HCT116 (cell line): ENCODE data around the gene PRRT2. TPM values are rescaled to one million over a fixed set of nuclear protein-coding genes. Genes with fewer than 3 reads are reported as not detected.

Source experiments
- ATAC-seq: fragments of 200-7000 bp; cut with Tn5 transposase; 2 replicates; pipeline ENCODE4 v1.9.1; 2020; ENCODE audit warnings: mild to moderate bottlenecking, moderate library complexity
- BruUV-seq: library from RNA; stranded (reverse); fragments of 400-500 nt; replicated peaks from 2 replicates; lab custom pipeline; 2021; lab: Mats Ljungman, UMichigan
- CTCF ChIA-PET: fragments of 300-600 bp; sonication (Branson Sonifier 250); formaldehyde crosslinking; loops from one replicate; lab custom pipeline; 2021; ENCODE audit warnings: antibody characterized with exemption; lab: Charles Lee
- POLR2A ChIA-PET: fragments of 300-600, 350-600 bp; sonication (Branson Sonifier 250); formaldehyde crosslinking; loops from one replicate; lab custom pipeline; 2021; ENCODE audit warnings: antibody characterized with exemption; lab: Charles Lee
- RAD21 ChIA-PET, 2 experiments: fragments of 300-600 bp; sonication (Branson Sonifier 250); formaldehyde crosslinking; loops; one replicate each; lab custom pipeline; 2023; ENCODE audit warnings: low total read pairs in 2 of 2; ENCODE audit not compliant: uncharacterized antibody in 2 of 2, unreplicated experiment in 2 of 2, low non-redundant PET in 1 of 2; lab: Charles Lee
- DNase-seq: peaks from one replicate; pipeline ENCODE4 v3.0.0-alpha.2; 2010; ENCODE audit warnings: low read depth, low spot score
- H2AFZ ChIP-seq: fragments of 200-600 bp; shearing (Covaris generic), sonication (generic); 2 replicates; pipeline ENCODE4 v1.6.1; 2017; ENCODE audit warnings: low read depth, mixed run types, mixed read lengths, antibody characterized with exemption, low read length; ENCODE audit not compliant: poor library complexity, severe bottlenecking
- H3K27ac ChIP-seq: 2 replicates; pipeline ENCODE4 v1.5.1; 2012; ENCODE audit warnings: low read depth, low read length
- H3K27me3 ChIP-seq: fragments of 200-600 bp; sonication (generic); 2 replicates; pipeline ENCODE4 v1.6.1; 2016; ENCODE audit warnings: mixed run types, low read length, mixed read lengths; ENCODE audit not compliant: insufficient read depth
- H3K36me3 ChIP-seq, 2 experiments: fragments of 200-500 bp in 1 of 2; fragments of 200-600 bp in 1 of 2; sonication (Bioruptor generic) in 1 of 2; sonication (generic) in 1 of 2; 2 replicates each; pipeline versions ENCODE4 v1.5.1 to v1.6.1; 2014 to 2016; ENCODE audit warnings: low read length in 2 of 2, inconsistent platforms in 1 of 2, mixed read lengths in 1 of 2, mixed run types in 1 of 2; ENCODE audit not compliant: insufficient read depth in 2 of 2, control insufficient read depth in 1 of 2
- H3K4me1 ChIP-seq, 2 experiments: fragments of 200-600 bp in 1 of 2; sonication (generic) in 1 of 2; 2 replicates each; pipeline versions ENCODE4 v1.5.1 to v1.6.1; 2012 to 2017; ENCODE audit warnings: low read length in 2 of 2, inconsistent platforms in 1 of 2, mild to moderate bottlenecking in 1 of 2, mixed read lengths in 1 of 2, mixed run types in 1 of 2, moderate library complexity in 1 of 2; ENCODE audit not compliant: insufficient read depth in 2 of 2, control insufficient read depth in 1 of 2
- H3K4me2 ChIP-seq: fragments of 200-600 bp; sonication (generic); 2 replicates; pipeline ENCODE4 v1.6.1; 2017; ENCODE audit warnings: mixed run types, low read length, mixed read lengths
- H3K4me3 ChIP-seq, 2 experiments: fragments of 200-600 bp in 1 of 2; sonication (generic) in 1 of 2; replicated peaks in 1 of 2; 2 replicates each; pipeline ENCODE4 v1.5.1; 2011 to 2016; ENCODE audit warnings: low read length in 2 of 2, control low read depth in 1 of 2, low read depth in 1 of 2, mild to moderate bottlenecking in 1 of 2, mixed read lengths in 1 of 2, mixed run types in 1 of 2
- H3K79me2 ChIP-seq: fragments of 200-600 bp; sonication (generic); 2 replicates; pipeline ENCODE4 v1.6.1; 2017; ENCODE audit warnings: mild to moderate bottlenecking, mixed run types, low read length, moderate library complexity, mixed read lengths; ENCODE audit not compliant: insufficient read depth
- H3K9ac ChIP-seq: fragments of 200-600 bp; sonication (generic); 2 replicates; pipeline ENCODE4 v1.6.1; 2016; ENCODE audit warnings: low read length, mixed read lengths
- H3K9me2 ChIP-seq: fragments of 200-600 bp; sonication (generic), shearing (Covaris generic); 2 replicates; pipeline ENCODE4 v1.6.1; 2017; ENCODE audit warnings: mixed run types, mild to moderate bottlenecking, moderate library complexity; ENCODE audit not compliant: insufficient read depth
- H3K9me3 ChIP-seq, 2 experiments: fragments of 200-500 bp in 1 of 2; fragments of 200-600 bp in 1 of 2; sonication (Bioruptor generic) in 1 of 2; sonication (generic) in 1 of 2; 2 replicates each; pipeline ENCODE4 v1.6.1; 2014 to 2017; ENCODE audit warnings: low read length in 2 of 2, mixed read lengths in 2 of 2, inconsistent platforms in 1 of 2, low read depth in 1 of 2, mild to moderate bottlenecking in 1 of 2, mixed run types in 1 of 2, moderate library complexity in 1 of 2; ENCODE audit not compliant: control insufficient read depth in 1 of 2, insufficient read depth in 1 of 2
- H4K20me1 ChIP-seq: fragments of 200-600 bp; sonication (generic), shearing (Covaris generic); 2 replicates; pipeline ENCODE4 v1.6.1; 2017; ENCODE audit warnings: mixed run types, mild to moderate bottlenecking, moderate library complexity; ENCODE audit not compliant: insufficient read depth
- CEBPB ChIP-seq: IDR thresholded peaks from 2 replicates; pipeline ENCODE4 v1.6.1; 2012; ENCODE audit warnings: low read depth
- ELF1 ChIP-seq: IDR thresholded peaks from 2 replicates; pipeline ENCODE4 v1.6.1; 2012; ENCODE audit warnings: low read depth, borderline replicate concordance
- EZH2 ChIP-seq: fragments of 200-600 bp; sonication (generic); IDR thresholded peaks from 2 replicates; pipeline ENCODE4 v1.6.1; 2017; ENCODE audit warnings: antibody characterized with exemption, mixed run types
- MAX ChIP-seq: IDR thresholded peaks from 2 replicates; pipeline ENCODE4 v1.6.1; 2012
- POLR2AphosphoS5 ChIP-seq: IDR thresholded peaks from 2 replicates; pipeline ENCODE4 v1.6.1; 2011; ENCODE audit warnings: mild to moderate bottlenecking, low read depth, low read length, moderate library complexity
- REST ChIP-seq: IDR thresholded peaks from 2 replicates; pipeline ENCODE4 v1.6.1; 2012; ENCODE audit warnings: low read depth
- SIN3A ChIP-seq: IDR thresholded peaks from 2 replicates; pipeline ENCODE4 v1.6.1; 2012; ENCODE audit warnings: low read depth
- TCF7L2 ChIP-seq: IDR thresholded peaks from 2 replicates; pipeline ENCODE4 v1.7.0; 2011; ENCODE audit warnings: borderline replicate concordance, inconsistent platforms; ENCODE audit not compliant: insufficient read depth, insufficient read length; ENCODE audit errors: extremely low read depth
- YY1 ChIP-seq: IDR thresholded peaks from 2 replicates; pipeline ENCODE4 v1.6.1; 2011; ENCODE audit warnings: low read length, low read depth, moderate library complexity, mild to moderate bottlenecking; ENCODE audit not compliant: insufficient replicate concordance; ENCODE audit errors: extremely low read depth
- ZBTB33 ChIP-seq: IDR thresholded peaks from 2 replicates; pipeline ENCODE4 v1.6.1; 2011; ENCODE audit warnings: mild to moderate bottlenecking, low read length, moderate library complexity; ENCODE audit not compliant: insufficient replicate concordance; ENCODE audit errors: extremely low read depth
- intact Hi-C: fragments of 100-400 bp; cut with micrococcal nuclease; formaldehyde crosslinking; loops from 2 replicates; pipeline ENCODE4 v1.10.0; 2022
- total RNA-seq: library from RNA; stranded (reverse); gene quantifications from one replicate; pipeline ENCODE4 v1.2.1, GENCODE V29; 2021; ENCODE audit not compliant: unreplicated experiment

Gene PRRT2
- total RNA-seq, 1 experiment from 2014 or later = 4.0 TPM

- RAD21 ChIA-PET = no interaction called here
- intact Hi-C loops = loop anchor here (5.0 kb wide), 1 partner anchor 47 kb away; the partner anchor contains the start of gene PAGR1
- ATAC-seq = no peak
- Histone ChIP-seq H3K27ac (no peak overlapping the region), H4K20me1 (no peaks in the 10 kb centered on the region), H3K9me2 (no peaks in the 10 kb centered on the region), H3K9me3 (no peaks in the 10 kb centered on the region), H3K4me1 (peaks cover 0 to 24% of the 10 kb centered on the region in 2 experiments; a peak in 3 of 4 replicates), H2AFZ (no peak overlapping the region), H3K9ac (no peak overlapping the region), H3K36me3 (peaks cover 8 to 9% of the 10 kb centered on the region in 2 experiments; a peak in 2 of 4 replicates), H3K27me3 (no peaks in the 10 kb centered on the region), H3K4me3 (no peak overlapping the region), H3K4me2 (no peak overlapping the region), H3K79me2 (peaks cover 20% of the 10 kb centered on the region)
- CTCF ChIA-PET = interaction anchor here (0.5 to 3.0 kb wide), 2 partner anchors 16 to 751 kb away, joined by 3 to 19 read pairs; no protein-coding TSS in a partner anchor
- DNase-seq = no peak
- POLR2A ChIA-PET = no interaction called here
- BruUV-seq = no TSS peak
- TF ChIP-seq REST (no peak), ZBTB33 (no peak), ELF1 (no peak), CEBPB (no peak), POLR2AphosphoS5 (no peak), SIN3A (no peak), EZH2 (no peak), MAX (no peak), TCF7L2 (no peak), YY1 (no peak)
These were observed 52.2 kb downstream of the PRRT2 start for GRCh38 chr16:29864205-29864604.

Other genes starting within 250 kb of the PRRT2 start
- gene SPN, start 148.9 kb upstream of the PRRT2 start, total RNA-seq = 0.47 TPM
- gene QPRT, start 133.0 kb upstream of the PRRT2 start, total RNA-seq = 0.52 TPM
- gene C16orf54, start 66.2 kb upstream of the PRRT2 start, total RNA-seq = 0.15 TPM
- 0.07 TPM for gene ZG16, start 33.9 kb upstream of the PRRT2 start, total RNA-seq
- gene KIF22, start 21.4 kb upstream of the PRRT2 start, total RNA-seq = 155 TPM
- gene MAZ, start 5.7 kb upstream of the PRRT2 start, total RNA-seq = 256 TPM
- gene PAGR1, start 4.0 kb downstream of the PRRT2 start, total RNA-seq = 28.9 TPM
- 75.1 TPM for gene MVP, start 8.3 kb downstream of the PRRT2 start, total RNA-seq
- 58.3 TPM for gene CDIPT, start 51.0 kb downstream of the PRRT2 start, total RNA-seq
- 49.3 TPM for gene SEZ6L2, start 87.4 kb downstream of the PRRT2 start, total RNA-seq
- 18.4 TPM for gene ASPHD1, start 88.3 kb downstream of the PRRT2 start, total RNA-seq
- 40.7 TPM for gene KCTD13, start 114.0 kb downstream of the PRRT2 start, total RNA-seq
- 75.5 TPM for gene TMEM219, start 149.9 kb downstream of the PRRT2 start, total RNA-seq
- gene TAOK2, start 161.7 kb downstream of the PRRT2 start, total RNA-seq = 56.7 TPM
- gene HIRIP3, start 183.4 kb downstream of the PRRT2 start, total RNA-seq = 21.8 TPM
- gene INO80E, start 184.0 kb downstream of the PRRT2 start, total RNA-seq = 89.8 TPM
- gene DOC2A, start 198.8 kb downstream of the PRRT2 start, total RNA-seq = 17.3 TPM
- not detected for gene C16orf92, start 211.0 kb downstream of the PRRT2 start, total RNA-seq
- 1.0 TPM for gene TLCD3B, start 219.1 kb downstream of the PRRT2 start, total RNA-seq